Activated CD4-positive, alpha-beta T cell treated with anti-CD3 and anti-CD28 coated beads for 24 hours (primary cell): ENCODE results near the gene NDUFB8.

Experiments used
- DNase-seq, 2 donors: peaks; one replicate each; pipeline ENCODE4 v3.0.0-alpha.2; 2020; ENCODE audit warnings: low read depth in 2 of 2

NDUFB8 gene

GRCh38 chr10:100506596-100507356 is 22.9 kb downstream of the NDUFB8 start:
- no peak for DNase-seq

DNA sequence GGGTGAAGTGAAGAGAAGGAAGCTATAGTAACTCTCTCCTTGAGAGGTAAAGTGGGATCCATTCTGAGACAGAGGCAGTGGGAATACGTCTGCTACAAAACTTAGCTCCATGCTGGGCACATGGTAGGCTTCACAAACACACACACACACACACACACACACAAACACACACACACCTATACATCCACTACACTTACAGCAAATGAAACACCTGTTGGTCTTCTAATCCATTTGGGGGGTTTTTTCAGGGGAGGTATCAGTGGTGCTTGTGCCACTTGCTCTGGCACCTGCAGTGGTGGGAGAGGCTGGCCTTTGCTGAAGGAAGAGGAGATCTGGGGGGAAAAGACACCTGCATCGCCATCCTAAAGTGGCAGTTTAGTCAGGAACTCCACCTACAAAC is 24.5 kb downstream of the NDUFB8 start:
- DNase-seq, result no peak

GRCh38 chr10:100504096-100504495 is 25.6 kb downstream of the NDUFB8 start:
- no peak for DNase-seq

DNA sequence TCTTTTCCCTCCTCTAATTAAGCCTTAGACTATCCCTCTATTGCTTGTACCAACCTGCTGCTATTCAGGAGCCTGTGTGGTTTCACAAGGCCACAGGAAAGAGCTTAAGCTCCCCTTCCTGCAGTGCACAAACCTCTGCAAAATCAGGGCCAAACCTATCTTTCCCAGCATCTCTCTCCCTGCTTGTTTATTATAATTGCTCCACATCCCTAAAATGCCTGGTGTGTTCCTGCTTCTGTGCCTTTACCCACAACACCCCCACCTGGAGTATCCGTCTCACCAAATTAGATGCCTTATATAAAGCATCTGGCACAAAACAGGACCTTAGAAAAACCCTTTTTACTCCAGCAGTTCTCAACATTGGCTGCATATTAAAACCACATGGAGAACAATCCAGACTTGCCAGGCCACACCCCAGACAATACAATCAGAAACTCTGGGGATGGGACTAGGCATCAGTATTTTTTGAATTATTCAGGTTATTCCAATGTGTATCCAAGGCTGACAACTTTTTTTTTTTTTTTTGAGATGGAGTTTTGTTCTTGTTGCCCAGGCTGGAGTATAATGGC is 26.7 kb downstream of the NDUFB8 start:
- no peak for DNase-seq

- no peak for DNase-seq
Observed at GRCh38 chr10:100501423-100501822, 28.2 kb downstream of the NDUFB8 start.

GRCh38 chr10:100498059-100498458 is 31.6 kb downstream of the NDUFB8 start:
- no peak for DNase-seq

- no peak for DNase-seq
Observed at GRCh38 chr10:100496567-100496966, 33.1 kb downstream of the NDUFB8 start.

DNA sequence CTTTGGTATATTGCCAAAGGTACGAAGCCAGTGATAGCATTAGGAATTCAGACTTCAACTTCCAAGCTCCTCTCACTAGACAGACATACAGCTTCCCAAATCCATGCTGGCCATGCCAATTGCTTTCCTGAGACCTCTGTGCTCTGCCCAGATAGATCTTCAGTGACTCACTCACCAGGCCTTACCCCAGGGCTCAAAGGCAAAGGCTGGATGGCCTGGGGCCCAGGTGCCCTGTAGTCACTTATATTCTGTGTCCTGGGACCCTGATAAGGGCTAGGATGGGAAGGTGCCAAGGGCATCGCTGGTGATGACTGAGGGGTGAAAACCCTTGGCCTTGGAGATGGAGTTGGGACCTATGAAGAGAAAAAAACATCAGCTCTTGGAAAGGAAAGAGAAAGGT is 39.1 kb downstream of the NDUFB8 start:
- DNase-seq, result no peak

GRCh38 chr10:100489396-100489795 is 40.3 kb downstream of the NDUFB8 start:
- no peak for DNase-seq

DNA sequence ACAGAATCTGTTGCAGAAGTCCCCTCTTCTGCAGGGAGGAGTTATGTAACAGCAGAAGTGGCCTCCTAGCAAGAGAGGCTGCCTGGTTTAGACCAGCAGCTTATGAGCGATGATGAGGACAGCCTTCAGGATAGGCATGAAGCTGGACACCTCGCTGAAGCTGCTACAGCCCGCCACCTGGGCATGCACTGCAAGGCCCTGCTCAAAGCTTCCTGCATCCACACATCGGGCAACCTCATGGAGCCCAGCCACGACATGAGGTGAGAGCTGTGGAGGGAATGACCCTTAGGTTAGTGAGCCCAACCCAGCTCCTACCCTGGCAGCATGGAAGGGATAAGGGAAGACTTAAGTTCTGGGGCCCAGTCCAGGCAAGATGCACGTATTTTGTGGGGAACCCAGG is 42.1 kb downstream of the NDUFB8 start:
- DNase-seq, result no peak

DNA sequence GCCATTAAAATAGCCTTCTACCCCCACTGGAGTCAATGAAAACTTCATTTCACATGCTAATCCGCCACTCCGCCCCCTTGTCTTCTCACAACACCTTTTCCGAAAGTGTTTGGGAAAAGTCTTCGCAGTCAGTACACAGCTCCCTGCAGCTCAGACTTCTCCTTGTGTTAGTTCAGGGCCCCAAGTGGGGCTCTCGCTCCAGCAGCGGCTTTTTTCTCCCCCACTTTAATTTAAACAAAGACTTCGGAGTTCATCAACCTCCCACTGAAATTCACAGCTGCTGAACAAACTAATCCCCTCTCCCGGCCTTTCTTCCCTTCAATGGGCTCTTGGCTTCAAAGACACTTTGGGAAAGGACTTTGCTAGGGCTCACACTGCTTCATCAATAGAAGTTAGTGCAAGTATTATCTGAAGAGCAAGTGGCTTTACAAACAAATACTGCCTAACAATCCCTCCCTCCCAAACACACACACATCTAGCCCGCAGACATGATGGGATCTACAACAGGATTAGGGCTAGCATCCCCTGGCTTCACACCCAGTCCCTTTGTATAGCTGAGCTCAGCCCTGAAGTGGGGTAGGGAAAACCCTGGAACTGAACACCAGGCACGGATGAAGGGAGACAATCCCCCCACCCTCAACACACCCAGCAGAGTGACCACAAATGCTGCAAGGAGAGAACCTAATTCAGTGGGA is 43.7 kb downstream of the NDUFB8 start:
- DNase-seq, result no peak

- DNase-seq, result no peak
Observed at GRCh38 chr10:100485366-100485765, 44.3 kb downstream of the NDUFB8 start.

DNA sequence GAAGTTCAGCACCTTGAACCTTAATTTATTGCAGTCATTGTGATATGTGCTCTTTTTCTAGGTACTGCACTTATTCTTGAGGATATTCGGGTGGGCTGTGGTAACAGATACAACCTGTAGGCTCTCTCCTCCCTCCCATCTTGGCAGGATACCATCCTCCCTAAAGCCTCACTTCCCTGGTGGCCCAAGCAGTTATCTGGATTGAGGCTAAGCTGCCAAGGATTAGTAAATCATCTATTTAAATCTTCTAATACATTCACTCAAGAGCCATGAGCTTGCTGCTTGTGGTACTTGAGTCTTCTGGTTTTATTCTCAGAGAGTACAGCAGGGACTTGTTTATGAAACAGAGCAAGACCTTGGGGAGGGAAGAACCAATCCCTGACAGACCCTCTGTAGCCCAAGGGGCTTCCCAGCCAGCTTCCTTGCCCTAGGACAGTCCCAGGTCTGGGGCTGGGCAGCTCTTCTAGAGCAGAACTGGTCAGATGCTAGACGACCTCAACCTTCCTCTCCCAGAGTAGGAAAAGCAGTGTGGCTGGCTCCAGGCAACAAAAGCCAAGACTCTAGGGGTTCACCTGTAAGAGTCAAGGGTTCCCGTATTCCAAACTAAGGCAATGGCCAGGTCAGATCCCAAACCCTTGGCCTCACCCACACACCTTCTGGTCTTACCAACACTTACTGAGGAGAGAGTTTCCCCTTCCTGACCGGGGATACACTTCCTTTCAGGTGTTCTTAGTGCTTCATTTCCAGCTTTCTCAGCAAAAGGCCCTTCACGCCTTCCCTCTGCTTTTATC is 45.6 kb downstream of the NDUFB8 start:
- DNase-seq, result no peak

- DNase-seq, result no peak
Observed at GRCh38 chr10:100482834-100483185, 46.9 kb downstream of the NDUFB8 start.

- peak; percentile 44 to 53 for DNase-seq
Observed at GRCh38 chr10:100482181-100482833, 47.4 kb downstream of the NDUFB8 start.

DNA sequence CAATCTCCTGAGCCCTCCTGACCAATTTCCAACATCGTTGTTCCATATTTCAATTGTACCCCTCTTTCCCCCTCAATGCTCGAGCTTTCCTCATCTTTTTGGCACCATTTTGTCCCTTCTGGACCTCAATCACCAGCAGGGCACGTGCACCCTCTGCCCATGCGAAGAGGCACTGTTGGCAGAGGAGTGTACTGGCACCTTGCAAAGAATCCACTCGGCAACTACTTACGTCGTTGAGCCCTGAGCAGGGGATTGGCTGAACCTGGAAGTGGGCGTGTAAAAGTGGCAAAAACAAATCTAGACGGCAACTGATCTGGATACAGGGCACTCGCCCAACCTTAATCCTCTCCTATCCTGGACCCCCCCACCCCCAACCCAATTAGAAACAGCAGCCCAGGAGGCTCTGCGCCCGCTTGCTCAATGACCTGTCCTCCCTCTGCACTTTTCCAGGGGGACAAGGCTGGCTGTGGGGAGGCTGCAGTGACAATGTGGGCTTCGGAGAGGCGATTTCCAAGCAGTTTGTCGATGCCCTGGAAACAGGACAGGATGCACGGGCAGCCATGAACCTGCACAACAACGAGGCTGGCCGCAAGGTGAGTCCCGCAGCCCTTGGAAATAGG is 48.1 kb downstream of the NDUFB8 start:
- DNase-seq, result peak; percentile 85 to 86

GRCh38 chr10:100480002-100480401 is 49.7 kb downstream of the NDUFB8 start:
- no peak for DNase-seq

DNA sequence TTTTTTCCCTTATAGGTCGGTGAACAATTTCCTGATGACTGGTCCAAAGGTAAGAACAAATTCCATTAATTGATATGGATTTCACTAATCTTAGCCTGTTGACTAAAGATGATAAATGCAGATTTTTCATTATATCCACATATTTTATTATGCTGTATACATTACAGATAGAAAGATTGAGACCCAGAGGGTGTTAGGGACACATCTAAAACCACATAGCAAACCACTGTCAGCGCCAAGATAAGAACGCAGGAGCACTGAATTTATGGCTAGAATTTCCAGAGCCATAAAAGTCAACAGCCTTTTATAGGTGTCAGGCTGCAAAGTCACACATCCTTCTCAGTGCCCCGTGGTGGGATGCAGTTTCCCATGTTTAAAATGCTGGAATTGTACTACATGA is 50.6 kb downstream of the NDUFB8 start:
- DNase-seq, result no peak

DNA sequence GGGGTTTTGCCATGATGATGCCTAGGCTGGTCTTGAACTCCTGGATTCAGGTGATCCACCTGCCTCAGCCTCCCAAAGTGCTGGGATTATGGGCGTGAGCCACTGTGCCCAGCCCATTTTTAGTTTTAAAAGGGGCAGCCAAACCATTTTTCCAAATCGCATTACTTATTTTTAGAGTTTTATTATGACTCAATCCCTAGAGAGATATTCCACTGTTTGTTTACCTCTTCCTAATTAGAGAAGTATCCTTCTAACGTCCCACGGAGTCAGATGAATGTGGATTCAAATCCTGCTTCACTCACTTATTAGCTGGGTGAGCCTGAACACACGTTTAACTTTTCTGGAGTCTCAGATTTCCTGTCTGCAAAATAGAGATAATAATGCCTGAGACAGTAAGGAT is 51.7 kb downstream of the NDUFB8 start:
- no peak for DNase-seq
